NT2/D1 (cell line): ENCODE data around the gene MAP3K3.

Experiments used
- DNase-seq: peaks from one replicate; pipeline ENCODE4 v3.0.0-alpha.2; 2011; ENCODE audit warnings: low read depth, low spot score
- H3K27me3 ChIP-seq: 2 replicates; pipeline ENCODE4 v1.6.0; 2011; ENCODE audit warnings: mild to moderate bottlenecking; ENCODE audit not compliant: insufficient read length, insufficient read depth
- H3K36me3 ChIP-seq: 2 replicates; pipeline ENCODE4 v1.6.1; 2011; ENCODE audit warnings: mild to moderate bottlenecking, low read length, mixed read lengths; ENCODE audit not compliant: insufficient read depth, insufficient read length
- H3K4me1 ChIP-seq: 2 replicates; pipeline ENCODE4 v1.5.1; 2011; ENCODE audit not compliant: insufficient read depth, insufficient read length
- H3K4me3 ChIP-seq: 2 replicates; pipeline ENCODE4 v1.5.1; 2011; ENCODE audit warnings: low read depth; ENCODE audit not compliant: insufficient read length
- H3K9ac ChIP-seq: 2 replicates; pipeline ENCODE4 v1.6.0; 2011; ENCODE audit warnings: low read depth; ENCODE audit not compliant: insufficient read length
- H3K9me3 ChIP-seq: 2 replicates; pipeline ENCODE4 v1.5.1; 2011; ENCODE audit warnings: mild to moderate bottlenecking, low read length; ENCODE audit not compliant: insufficient read depth
- SUZ12 ChIP-seq: IDR thresholded peaks from 2 replicates; pipeline ENCODE4 v1.6.1; 2011; ENCODE audit not compliant: insufficient read length, insufficient read depth; ENCODE audit errors: extremely low read depth
- YY1 ChIP-seq: IDR thresholded peaks from 2 replicates; pipeline ENCODE4 v1.6.1; 2011; ENCODE audit not compliant: insufficient read length, insufficient read depth
- ZNF274 ChIP-seq: IDR thresholded peaks from 2 replicates; pipeline ENCODE4 v1.6.1; 2011; ENCODE audit warnings: mild to moderate bottlenecking, low read depth, low read length

MAP3K3 gene

DNA sequence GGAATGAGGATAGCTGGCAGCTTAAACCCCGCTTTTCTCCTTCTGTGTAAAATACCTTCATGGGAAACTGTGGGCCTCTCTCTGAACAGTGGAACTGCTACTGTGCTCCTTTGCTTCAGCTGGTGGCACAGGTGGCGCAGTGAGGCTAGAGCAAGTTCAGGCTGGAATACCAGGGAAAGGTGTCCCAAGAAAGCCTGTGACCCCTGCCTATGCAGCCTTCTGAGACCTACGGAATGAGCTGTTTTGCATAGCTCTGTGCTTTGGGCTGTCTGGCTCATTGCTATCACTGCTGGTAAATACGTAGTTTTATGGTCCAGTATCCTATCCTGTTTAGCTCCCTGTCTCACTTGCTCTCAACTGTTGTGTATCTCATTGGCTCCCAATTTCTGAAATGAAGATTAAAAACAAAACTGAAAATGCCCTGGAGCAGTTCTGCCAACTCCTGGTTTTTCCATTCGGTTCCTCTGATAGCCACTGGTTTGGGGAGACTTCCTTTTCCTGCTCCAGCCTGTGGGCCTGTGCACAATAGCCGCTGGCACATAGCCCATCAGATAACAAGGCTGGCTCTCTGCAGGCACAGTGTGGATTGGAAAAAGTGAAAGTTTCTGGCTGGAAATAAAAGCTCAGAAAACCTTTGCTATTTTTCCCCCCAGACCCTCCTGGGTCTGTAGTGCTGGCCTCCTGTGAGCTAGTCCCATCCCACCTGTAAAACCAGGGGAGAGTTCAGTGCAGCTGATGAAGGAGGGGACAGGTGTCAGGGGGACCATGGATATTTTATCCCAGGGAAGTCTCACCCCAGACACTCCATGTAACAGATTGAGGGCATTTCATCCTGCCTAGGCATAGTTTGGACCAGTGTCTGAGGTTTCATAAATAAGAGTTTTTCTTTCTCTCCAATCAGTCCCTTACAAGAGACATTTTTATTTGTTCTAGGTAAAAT, 53.7 kb downstream of the MAP3K3 start:
- H3K36me3 ChIP-seq: peaks cover 34% of the 10 kb centered on the region

DNA sequence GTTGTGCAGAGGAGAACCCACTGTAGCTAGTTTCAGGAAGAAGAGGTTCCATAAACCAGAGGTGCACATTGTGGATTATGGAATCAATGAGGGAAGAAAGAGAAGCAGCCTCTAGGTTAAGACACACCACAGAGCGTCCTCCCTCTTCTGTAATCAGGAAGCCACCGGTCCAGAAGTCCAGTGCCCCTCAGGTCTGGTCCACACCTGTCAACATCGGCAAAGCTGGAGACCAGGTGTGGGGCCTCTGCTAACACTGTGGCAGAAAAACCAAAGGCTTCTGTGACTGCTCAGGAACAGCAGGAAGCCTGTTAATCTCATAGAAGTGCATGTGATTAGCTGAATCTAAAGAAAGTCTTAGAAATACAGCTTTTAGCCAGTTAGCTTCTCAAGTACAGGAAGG, 54.4 kb downstream of the MAP3K3 start:
- no peak overlapping the region for H3K4me3 ChIP-seq
- DNase-seq: no peak
- no peaks in the 10 kb centered on the region for H3K27me3 ChIP-seq
- no peak overlapping the region for H3K9ac ChIP-seq
- TF ChIP-seq SUZ12 (no peak), ZNF274 (no peak), YY1 (no peak)
- H3K9me3 ChIP-seq: no peaks in the 10 kb centered on the region
- H3K36me3 ChIP-seq: peaks cover 34% of the 10 kb centered on the region
- peaks cover 6% of the 10 kb centered on the region for H3K4me1 ChIP-seq

More for the DNA sequence above, 53.7 kb downstream of the MAP3K3 start:
- DNase-seq: no peak
- no peak for TF ChIP-seq SUZ12
- no peak for TF ChIP-seq YY1
- no peak for TF ChIP-seq ZNF274
- Histone ChIP-seq H3K4me3 (no peak overlapping the region), H3K9me3 (no peaks in the 10 kb centered on the region), H3K4me1 (peaks cover 6% of the 10 kb centered on the region), H3K27me3 (no peaks in the 10 kb centered on the region), H3K9ac (no peak overlapping the region)

DNA sequence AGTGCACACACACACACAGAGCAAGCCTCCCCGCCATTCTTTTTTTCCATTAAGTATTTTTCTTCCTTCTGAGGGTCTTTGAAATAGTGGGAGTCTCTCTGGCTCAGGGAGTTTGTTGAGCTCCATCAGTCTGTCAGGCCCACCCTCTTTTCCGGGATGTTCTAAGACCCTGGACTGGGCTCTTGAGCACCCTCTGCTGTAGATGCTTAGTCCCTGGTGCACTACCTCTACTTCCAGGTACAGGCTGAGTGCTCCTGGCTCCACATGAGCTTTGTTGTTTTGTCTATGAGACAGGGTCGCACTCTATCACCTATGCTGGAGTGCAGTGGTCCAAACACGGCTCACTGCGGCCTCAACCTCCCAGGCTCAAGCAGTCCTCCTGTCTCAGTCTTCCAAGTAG, 57.0 kb downstream of the MAP3K3 start:
- H3K9ac ChIP-seq: no peak overlapping the region
- peaks cover 47% of the 10 kb centered on the region for H3K36me3 ChIP-seq
- no peak overlapping the region for H3K4me3 ChIP-seq
- H3K4me1 ChIP-seq: peaks cover 6% of the 10 kb centered on the region
- no peak for DNase-seq
- TF ChIP-seq ZNF274 (no peak), SUZ12 (no peak)
- H3K9me3 ChIP-seq: no peaks in the 10 kb centered on the region
- H3K27me3 ChIP-seq: no peaks in the 10 kb centered on the region

DNA sequence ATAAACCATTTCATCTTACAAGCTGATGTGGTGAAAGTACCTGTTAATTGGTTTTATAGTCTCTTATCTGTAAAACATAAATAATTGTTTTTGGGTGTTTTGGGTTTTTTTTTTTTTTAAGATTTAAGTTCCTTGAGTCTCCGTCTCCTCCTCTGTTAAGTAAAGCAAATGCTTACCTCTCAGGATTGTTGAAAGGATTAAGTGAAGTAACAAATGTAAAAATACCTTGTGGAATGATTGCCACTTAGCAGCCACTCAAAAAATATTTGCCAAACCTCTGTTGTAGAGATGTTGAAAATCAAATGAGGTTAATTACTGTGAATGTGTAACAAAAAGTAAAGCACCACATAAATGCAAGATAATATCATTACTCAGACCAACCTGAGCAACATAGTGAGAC, 58.5 kb downstream of the MAP3K3 start:
- no peak for DNase-seq
- H3K27me3 ChIP-seq: no peaks in the 10 kb centered on the region
- H3K4me3 ChIP-seq: no peak overlapping the region
- peaks cover 56% of the 10 kb centered on the region for H3K36me3 ChIP-seq
- H3K4me1 ChIP-seq: peaks cover under 1% of the 10 kb centered on the region
- no peak overlapping the region for H3K9ac ChIP-seq
- TF ChIP-seq ZNF274: no peak
- TF ChIP-seq SUZ12: no peak
- TF ChIP-seq YY1: no peak
- H3K9me3 ChIP-seq: no peaks in the 10 kb centered on the region

DNA sequence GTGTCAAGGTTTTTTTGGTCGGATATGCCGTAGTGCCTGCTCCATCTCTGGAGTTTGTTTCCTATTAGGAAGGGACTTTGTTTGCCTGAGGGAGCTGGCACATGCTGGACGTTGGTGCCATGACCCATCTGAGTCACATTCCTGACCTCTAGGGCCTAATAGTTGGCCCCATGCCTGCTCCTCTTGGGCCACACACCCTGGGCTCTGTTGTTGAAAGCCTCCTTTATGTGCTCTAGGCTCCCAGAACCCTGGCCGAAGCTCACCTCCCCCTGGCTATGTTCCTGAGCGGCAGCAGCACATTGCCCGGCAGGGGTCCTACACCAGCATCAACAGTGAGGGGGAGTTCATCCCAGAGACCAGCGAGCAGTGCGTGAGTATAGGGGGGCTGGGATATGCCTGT, 59.3 kb downstream of the MAP3K3 start:
- TF ChIP-seq YY1: no peak
- no peak for DNase-seq

DNA sequence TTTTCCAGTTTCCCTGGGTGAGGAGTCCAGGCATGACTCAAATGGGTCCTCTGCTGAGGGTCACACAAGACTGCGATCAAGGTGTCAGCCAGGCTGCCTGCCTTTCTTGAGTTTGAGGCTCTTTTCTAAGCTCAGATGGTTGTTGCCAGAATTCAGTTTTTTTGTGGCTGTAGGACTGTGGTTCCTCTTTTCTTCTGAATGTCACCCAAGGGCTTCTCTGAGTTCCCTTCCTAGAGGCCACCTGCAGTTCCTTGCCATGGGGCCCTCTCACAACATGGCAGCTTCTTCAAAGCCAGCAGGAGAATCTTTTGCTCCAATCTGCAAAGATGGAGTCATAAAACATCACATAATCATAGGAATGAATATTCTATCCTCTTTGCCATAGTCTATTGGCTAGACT, 60.2 kb downstream of the MAP3K3 start:
- H3K9ac ChIP-seq: no peak overlapping the region
- no peak overlapping the region for H3K4me3 ChIP-seq
- TF ChIP-seq YY1 (no peak), SUZ12 (no peak), ZNF274 (no peak)
- DNase-seq: no peak
- H3K4me1 ChIP-seq: no peaks in the 10 kb centered on the region
- H3K36me3 ChIP-seq: peaks cover 54% of the 10 kb centered on the region
- H3K27me3 ChIP-seq: no peaks in the 10 kb centered on the region
- no peaks in the 10 kb centered on the region for H3K9me3 ChIP-seq

More for the DNA sequence above, 59.3 kb downstream of the MAP3K3 start:
- H3K27me3 ChIP-seq: no peaks in the 10 kb centered on the region
- H3K9ac ChIP-seq: no peak overlapping the region
- peaks cover 58% of the 10 kb centered on the region for H3K36me3 ChIP-seq
- H3K4me3 ChIP-seq: no peak overlapping the region
- H3K9me3 ChIP-seq: no peaks in the 10 kb centered on the region
- no peaks in the 10 kb centered on the region for H3K4me1 ChIP-seq

DNA sequence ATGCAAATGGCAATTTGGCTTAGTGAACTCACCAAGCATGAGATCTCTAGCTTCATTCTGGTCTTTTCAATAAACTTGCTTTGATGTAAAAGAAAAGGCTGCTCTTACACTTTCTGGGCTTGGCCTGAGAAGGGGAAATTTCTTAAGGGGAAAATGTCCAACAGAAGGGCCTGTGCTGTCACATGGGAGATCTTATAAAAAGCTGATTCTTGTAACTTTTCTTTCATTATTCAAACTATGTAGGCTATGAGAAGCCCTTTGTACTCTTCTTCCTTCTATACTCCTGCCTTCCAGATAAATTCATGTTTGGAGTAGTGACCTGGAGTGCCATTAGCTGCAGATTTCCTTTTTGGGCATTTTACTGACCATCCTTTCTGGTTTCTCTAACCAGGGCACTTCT, 60.8 kb downstream of the MAP3K3 start:
- Histone ChIP-seq H3K9me3 (no peaks in the 10 kb centered on the region), H3K4me1 (no peaks in the 10 kb centered on the region), H3K36me3 (peaks cover 51% of the 10 kb centered on the region), H3K4me3 (no peak overlapping the region), H3K9ac (no peak overlapping the region), H3K27me3 (no peaks in the 10 kb centered on the region)
- DNase-seq: no peak
- no peak for TF ChIP-seq ZNF274
- TF ChIP-seq SUZ12: no peak
- TF ChIP-seq YY1: no peak
